SK-N-SH treated with all-trans-retinoic acid at 6 μM for 48 hours (cell line): Measurements from ENCODE around the gene XRCC4.

Source experiments
- ATAC-seq: fragments of 200-7000 bp; cut with Tn5 transposase; 3 replicates; pipeline ENCODE4 v1.9.1; 2020; ENCODE audit warnings: mild to moderate bottlenecking, moderate library complexity
- ARNTL ChIP-seq: fragments of 450-650 bp; formaldehyde crosslinking; IDR thresholded peaks from 2 replicates; pipeline ENCODE4 v1.5.0; 2020; ENCODE audit warnings: low read depth, mild to moderate bottlenecking, moderate library complexity, borderline replicate concordance
- BACH2 ChIP-seq: fragments of 250-450 bp; sonication (Bioruptor Pico); IDR thresholded peaks from 2 replicates; pipeline ENCODE4 v1.9.0; 2021; ENCODE audit warnings: mild to moderate bottlenecking, borderline replicate concordance
- CSDC2 ChIP-seq: fragments of 250-450 bp; sonication (Bioruptor Pico); IDR thresholded peaks from 2 replicates; pipeline ENCODE4 v1.5.0; 2020; ENCODE audit warnings: mild to moderate bottlenecking, moderate library complexity
- ESRRG ChIP-seq: fragments of 250-450 bp; sonication (Bioruptor Pico); IDR thresholded peaks from 2 replicates; pipeline ENCODE4 v1.6.1; 2021; ENCODE audit warnings: mild to moderate bottlenecking
- GLIS3 ChIP-seq: fragments of 250-450 bp; sonication (Bioruptor Pico); IDR thresholded peaks from 2 replicates; pipeline ENCODE4 v1.5.0; 2020; ENCODE audit warnings: mild to moderate bottlenecking, moderate library complexity
- ISL1 ChIP-seq: fragments of 250-450 bp; sonication (Bioruptor Pico); IDR thresholded peaks from 2 replicates; pipeline ENCODE4 v2.1.2; 2022; ENCODE audit warnings: mild to moderate bottlenecking, moderate library complexity
- OSR1 ChIP-seq: fragments of 250-450 bp; sonication (Bioruptor Pico); IDR thresholded peaks from 2 replicates; pipeline ENCODE4 v1.8.0; 2022; ENCODE audit warnings: moderate library complexity, mild to moderate bottlenecking, inconsistent platforms
- RARB ChIP-seq: fragments of 250-450 bp; sonication (Bioruptor Pico); IDR thresholded peaks from 2 replicates; pipeline ENCODE4 v1.8.0; 2021; ENCODE audit warnings: mild to moderate bottlenecking, moderate library complexity
- TCF4 ChIP-seq: fragments of 250-450 bp; sonication (Bioruptor Pico); IDR thresholded peaks from 2 replicates; pipeline ENCODE4 v1.8.0; 2021; ENCODE audit warnings: mild to moderate bottlenecking, moderate library complexity, borderline replicate concordance
- TOX ChIP-seq: fragments of 250-450 bp; sonication (Bioruptor Pico); IDR thresholded peaks from 2 replicates; pipeline ENCODE4 v1.8.0; 2021; ENCODE audit warnings: mild to moderate bottlenecking, moderate library complexity, borderline replicate concordance
- ZC3H10 ChIP-seq: fragments of 250-450 bp; sonication (Bioruptor Pico); IDR thresholded peaks from 2 replicates; pipeline ENCODE4 v1.5.1; 2021; ENCODE audit warnings: mild to moderate bottlenecking, moderate library complexity
- ZFP30 ChIP-seq: fragments of 450-650 bp; formaldehyde crosslinking; IDR thresholded peaks from 2 replicates; pipeline ENCODE4 v1.5.0; 2022; ENCODE audit warnings: mild to moderate bottlenecking, moderate library complexity
- ZNF565 ChIP-seq: fragments of 450-650 bp; formaldehyde crosslinking; conservative IDR thresholded peaks from 2 replicates; pipeline ENCODE4 v1.5.0; 2020; ENCODE audit warnings: low read depth, mild to moderate bottlenecking, moderate library complexity
- ZNF70 ChIP-seq: fragments of 450-650 bp; formaldehyde crosslinking; IDR thresholded peaks from 2 replicates; pipeline ENCODE4 v1.5.0; 2020; ENCODE audit warnings: mild to moderate bottlenecking, moderate library complexity
- ZNF8 ChIP-seq: fragments of 450-650 bp; formaldehyde crosslinking; IDR thresholded peaks from 2 replicates; pipeline ENCODE4 v1.5.0; 2020; ENCODE audit warnings: mild to moderate bottlenecking, moderate library complexity
- TF ChIP-seq, protein P1 (sequence below): fragments of 250-450 bp; sonication (Bioruptor Pico); IDR thresholded peaks from 2 replicates; pipeline ENCODE4 v1.5.1; 2021; ENCODE audit warnings: mild to moderate bottlenecking, moderate library complexity
- TF ChIP-seq, protein P2 (sequence below): fragments of 250-450 bp; sonication (Bioruptor Pico); IDR thresholded peaks from 2 replicates; pipeline ENCODE4 v1.8.0; 2020; ENCODE audit warnings: mild to moderate bottlenecking, moderate library complexity, borderline replicate concordance
- TF ChIP-seq, protein P3 (sequence below): fragments of 250-450 bp; sonication (Bioruptor Pico); IDR thresholded peaks from 2 replicates; pipeline ENCODE4 v1.5.1; 2020; ENCODE audit warnings: low read depth, mild to moderate bottlenecking, moderate library complexity

Gene XRCC4

DNA sequence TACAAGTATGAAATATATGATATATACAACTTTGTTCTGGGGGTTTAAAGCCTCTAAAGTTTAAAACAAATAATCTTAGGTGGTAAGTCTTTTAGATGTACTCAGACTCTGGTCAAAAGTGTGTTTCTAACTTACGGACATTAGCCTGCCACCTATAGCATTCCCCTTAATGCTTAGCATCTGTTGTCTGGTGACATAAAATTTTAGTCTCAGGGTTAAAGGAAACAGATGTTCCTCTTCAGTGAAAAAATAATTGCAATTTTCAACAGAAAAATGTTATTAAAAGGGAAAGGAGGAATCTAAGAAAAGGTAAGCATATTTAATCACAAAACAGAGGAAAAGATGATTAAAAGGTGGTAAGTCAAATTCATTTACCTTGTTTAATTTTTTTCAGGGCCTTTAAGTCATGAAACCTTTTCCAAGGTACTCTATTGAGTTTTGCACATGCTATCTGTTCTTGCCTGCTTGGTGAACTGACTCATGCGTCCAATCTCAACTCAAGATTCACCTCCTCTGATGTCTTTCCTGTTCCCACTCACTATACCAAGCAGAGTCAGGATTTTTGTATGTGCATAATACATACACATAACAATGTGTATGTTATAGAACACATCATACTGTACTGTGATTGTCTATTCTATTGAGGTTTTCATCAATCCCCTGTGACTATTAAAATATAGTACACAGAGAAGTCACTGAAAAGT lies 8.1 kb upstream of the XRCC4 start:
- TF ChIP-seq TCF4: peak; percentile 64
- no peak for TF ChIP-seq ZNF565 (CRISPR knock-in tag)
- TF ChIP-seq, protein P1, sequence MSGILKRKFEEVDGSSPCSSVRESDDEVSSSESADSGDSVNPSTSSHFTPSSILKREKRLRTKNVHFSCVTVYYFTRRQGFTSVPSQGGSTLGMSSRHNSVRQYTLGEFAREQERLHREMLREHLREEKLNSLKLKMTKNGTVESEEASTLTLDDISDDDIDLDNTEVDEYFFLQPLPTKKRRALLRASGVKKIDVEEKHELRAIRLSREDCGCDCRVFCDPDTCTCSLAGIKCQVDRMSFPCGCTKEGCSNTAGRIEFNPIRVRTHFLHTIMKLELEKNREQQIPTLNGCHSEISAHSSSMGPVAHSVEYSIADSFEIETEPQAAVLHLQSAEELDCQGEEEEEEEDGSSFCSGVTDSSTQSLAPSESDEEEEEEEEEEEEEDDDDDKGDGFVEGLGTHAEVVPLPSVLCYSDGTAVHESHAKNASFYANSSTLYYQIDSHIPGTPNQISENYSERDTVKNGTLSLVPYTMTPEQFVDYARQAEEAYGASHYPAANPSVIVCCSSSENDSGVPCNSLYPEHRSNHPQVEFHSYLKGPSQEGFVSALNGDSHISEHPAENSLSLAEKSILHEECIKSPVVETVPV (CRISPR knock-in tag): no peak
- no peak for TF ChIP-seq BACH2 (CRISPR knock-in tag)
- TF ChIP-seq ZNF8 (CRISPR knock-in tag): no peak
- TF ChIP-seq ZFP30 (CRISPR knock-in tag): no peak
- TF ChIP-seq, protein P2, sequence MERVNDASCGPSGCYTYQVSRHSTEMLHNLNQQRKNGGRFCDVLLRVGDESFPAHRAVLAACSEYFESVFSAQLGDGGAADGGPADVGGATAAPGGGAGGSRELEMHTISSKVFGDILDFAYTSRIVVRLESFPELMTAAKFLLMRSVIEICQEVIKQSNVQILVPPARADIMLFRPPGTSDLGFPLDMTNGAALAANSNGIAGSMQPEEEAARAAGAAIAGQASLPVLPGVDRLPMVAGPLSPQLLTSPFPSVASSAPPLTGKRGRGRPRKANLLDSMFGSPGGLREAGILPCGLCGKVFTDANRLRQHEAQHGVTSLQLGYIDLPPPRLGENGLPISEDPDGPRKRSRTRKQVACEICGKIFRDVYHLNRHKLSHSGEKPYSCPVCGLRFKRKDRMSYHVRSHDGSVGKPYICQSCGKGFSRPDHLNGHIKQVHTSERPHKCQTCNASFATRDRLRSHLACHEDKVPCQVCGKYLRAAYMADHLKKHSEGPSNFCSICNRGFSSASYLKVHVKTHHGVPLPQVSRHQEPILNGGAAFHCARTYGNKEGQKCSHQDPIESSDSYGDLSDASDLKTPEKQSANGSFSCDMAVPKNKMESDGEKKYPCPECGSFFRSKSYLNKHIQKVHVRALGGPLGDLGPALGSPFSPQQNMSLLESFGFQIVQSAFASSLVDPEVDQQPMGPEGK (CRISPR knock-in tag): no peak
- TF ChIP-seq OSR1: no peak
- no peak for TF ChIP-seq TOX (CRISPR knock-in tag)
- ATAC-seq: no peak

DNA sequence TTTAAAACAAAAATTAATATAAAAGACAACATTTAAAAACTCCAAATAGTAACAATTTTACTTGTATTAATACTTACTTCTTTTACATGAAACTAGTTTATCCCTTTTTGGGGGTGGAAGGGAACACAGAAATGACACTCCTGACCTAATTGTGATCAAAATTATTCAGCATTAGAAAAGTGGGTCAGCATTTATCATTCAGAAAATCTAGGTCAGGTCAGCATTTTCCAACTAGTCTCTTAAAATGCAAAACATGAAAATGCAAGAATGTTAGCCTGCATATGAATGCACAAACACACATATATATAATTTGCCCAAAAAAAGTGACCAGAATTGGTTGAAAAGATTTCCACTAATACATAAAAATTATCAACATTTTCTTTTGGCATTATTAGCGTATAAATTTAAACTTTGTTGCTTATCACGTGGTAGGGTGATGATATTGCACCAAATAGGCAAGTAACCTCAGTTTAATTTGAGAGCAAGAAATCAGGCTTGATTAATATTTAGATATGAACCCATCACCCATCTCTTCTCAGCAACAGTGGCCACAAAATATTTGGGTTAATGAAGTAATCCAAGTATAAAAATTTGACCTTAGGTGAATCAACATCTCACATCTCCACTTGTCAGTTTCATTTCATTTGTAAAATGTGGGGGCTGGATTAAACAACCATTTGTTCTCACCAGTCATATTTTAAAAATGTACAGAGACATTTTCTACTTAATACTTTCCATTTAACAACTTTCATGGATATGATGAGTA lies 5.9 kb upstream of the XRCC4 start:
- ATAC-seq: no peak

DNA sequence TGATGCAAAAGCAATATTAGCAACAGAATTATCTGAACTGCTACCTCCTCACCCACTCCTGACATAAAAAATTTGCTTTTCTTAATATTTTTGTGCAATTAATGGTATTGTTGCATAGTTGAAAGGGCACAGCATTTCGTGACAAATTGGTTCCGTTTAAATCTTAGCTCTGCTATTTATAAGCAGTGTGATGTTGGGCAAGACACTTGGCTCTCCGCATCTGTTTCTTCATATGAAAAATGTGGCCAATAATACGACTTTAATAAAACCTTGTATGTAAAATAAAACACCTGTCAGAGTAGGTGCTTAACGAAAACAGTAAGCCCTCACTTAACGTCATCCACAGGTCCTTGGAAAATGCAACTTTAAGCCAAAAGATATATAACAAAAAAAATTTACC lies 4.4 kb upstream of the XRCC4 start:
- no peak for TF ChIP-seq GLIS3
- TF ChIP-seq ZFP30 (CRISPR knock-in tag): no peak
- TF ChIP-seq ESRRG (CRISPR knock-in tag): no peak
- TF ChIP-seq, protein P2 (CRISPR knock-in tag): no peak
- no peak for TF ChIP-seq OSR1
- TF ChIP-seq, protein P3, sequence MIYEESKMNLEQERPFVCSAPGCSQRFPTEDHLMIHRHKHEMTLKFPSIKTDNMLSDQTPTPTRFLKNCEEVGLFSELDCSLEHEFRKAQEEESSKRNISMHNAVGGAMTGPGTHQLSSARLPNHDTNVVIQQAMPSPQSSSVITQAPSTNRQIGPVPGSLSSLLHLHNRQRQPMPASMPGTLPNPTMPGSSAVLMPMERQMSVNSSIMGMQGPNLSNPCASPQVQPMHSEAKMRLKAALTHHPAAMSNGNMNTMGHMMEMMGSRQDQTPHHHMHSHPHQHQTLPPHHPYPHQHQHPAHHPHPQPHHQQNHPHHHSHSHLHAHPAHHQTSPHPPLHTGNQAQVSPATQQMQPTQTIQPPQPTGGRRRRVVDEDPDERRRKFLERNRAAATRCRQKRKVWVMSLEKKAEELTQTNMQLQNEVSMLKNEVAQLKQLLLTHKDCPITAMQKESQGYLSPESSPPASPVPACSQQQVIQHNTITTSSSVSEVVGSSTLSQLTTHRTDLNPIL (CRISPR knock-in tag): no peak
- no peak for TF ChIP-seq CSDC2
- no peak for TF ChIP-seq ZC3H10 (CRISPR knock-in tag)
- no peak for TF ChIP-seq TCF4
- no peak for TF ChIP-seq ZNF70 (CRISPR knock-in tag)
- no peak for ATAC-seq

More for the DNA sequence above, 5.9 kb upstream of the XRCC4 start:
- TF ChIP-seq, protein P1 (CRISPR knock-in tag): no peak
- TF ChIP-seq ZNF565 (CRISPR knock-in tag) (no peak), OSR1 (no peak)

DNA sequence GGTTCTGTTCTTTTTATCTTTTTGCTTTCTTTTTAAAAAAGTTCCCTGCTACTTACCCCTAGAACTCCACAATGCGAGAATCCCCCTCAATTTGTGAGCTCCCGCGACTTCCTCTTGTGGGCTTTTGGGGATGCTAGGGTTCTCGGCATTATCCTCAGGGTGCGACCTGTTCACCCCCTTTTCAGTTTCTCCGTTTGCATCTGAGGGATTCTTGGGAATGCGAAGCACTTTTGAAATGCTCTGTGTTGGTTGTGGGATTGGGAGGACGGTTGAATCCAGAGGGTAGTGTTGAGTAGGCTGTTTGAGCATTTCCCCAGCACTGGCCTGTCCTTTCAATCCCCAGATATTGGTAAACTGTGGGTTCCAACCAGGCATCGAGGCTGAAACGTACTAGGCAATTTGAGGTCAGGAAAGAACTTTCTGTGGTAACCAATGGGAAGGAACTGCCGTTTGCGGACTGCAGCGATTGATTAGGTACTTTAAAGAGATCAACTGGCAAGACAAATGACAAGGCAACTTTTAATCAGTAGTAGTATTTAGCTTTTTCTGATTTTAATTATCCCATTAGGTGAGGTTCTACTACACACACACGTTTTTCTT lies 415 bp downstream of the XRCC4 start:
- peak; percentile 17 for ATAC-seq
- TF ChIP-seq TCF4 (no peak), ESRRG (CRISPR knock-in tag) (no peak), RARB (CRISPR knock-in tag) (no peak), ISL1 (CRISPR knock-in tag) (no peak), ARNTL (CRISPR knock-in tag) (no peak), ZC3H10 (CRISPR knock-in tag) (no peak)
- TF ChIP-seq, protein P1 (CRISPR knock-in tag): no peak
